ENCODE results near the gene TTC34.
"Not testable (repeated sequence)": the region's sequence is repeated elsewhere in the genome, so short reads cannot be mapped to it uniquely, and the experiment has no call there.

DNA sequence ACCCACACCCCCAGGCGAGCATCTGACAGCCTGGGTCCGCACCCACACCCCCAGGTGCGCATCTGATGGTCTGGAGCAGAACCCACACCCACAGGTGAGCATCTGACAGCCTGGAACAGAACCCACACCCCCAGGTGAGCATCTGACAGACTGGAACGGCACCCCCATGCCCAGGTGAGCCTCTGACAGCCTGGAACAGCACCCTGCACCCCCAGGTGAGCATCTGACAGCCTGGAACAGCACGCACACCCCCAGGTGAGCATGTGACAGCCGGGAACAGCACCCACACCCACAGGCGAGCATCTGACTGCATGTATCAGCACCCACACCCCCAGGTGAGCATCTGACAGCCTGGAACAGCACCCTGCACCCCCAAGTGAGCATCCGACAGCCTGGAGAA lies 115.8 kb downstream of the TTC34 start:
- TF ChIP-seq, protein P1, sequence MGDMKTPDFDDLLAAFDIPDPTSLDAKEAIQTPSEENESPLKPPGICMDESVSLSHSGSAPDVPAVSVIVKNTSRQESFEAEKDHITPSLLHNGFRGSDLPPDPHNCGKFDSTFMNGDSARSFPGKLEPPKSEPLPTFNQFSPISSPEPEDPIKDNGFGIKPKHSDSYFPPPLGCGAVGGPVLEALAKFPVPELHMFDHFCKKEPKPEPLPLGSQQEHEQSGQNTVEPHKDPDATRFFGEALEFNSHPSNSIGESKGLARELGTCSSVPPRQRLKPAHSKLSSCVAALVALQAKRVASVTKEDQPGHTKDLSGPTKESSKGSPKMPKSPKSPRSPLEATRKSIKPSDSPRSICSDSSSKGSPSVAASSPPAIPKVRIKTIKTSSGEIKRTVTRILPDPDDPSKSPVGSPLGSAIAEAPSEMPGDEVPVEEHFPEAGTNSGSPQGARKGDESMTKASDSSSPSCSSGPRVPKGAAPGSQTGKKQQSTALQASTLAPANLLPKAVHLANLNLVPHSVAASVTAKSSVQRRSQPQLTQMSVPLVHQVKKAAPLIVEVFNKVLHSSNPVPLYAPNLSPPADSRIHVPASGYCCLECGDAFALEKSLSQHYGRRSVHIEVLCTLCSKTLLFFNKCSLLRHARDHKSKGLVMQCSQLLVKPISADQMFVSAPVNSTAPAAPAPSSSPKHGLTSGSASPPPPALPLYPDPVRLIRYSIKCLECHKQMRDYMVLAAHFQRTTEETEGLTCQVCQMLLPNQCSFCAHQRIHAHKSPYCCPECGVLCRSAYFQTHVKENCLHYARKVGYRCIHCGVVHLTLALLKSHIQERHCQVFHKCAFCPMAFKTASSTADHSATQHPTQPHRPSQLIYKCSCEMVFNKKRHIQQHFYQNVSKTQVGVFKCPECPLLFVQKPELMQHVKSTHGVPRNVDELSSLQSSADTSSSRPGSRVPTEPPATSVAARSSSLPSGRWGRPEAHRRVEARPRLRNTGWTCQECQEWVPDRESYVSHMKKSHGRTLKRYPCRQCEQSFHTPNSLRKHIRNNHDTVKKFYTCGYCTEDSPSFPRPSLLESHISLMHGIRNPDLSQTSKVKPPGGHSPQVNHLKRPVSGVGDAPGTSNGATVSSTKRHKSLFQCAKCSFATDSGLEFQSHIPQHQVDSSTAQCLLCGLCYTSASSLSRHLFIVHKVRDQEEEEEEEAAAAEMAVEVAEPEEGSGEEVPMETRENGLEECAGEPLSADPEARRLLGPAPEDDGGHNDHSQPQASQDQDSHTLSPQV (IDR thresholded peaks at IDR 0.05) = not testable (repeated sequence)
- TF ChIP-seq, protein P2, sequence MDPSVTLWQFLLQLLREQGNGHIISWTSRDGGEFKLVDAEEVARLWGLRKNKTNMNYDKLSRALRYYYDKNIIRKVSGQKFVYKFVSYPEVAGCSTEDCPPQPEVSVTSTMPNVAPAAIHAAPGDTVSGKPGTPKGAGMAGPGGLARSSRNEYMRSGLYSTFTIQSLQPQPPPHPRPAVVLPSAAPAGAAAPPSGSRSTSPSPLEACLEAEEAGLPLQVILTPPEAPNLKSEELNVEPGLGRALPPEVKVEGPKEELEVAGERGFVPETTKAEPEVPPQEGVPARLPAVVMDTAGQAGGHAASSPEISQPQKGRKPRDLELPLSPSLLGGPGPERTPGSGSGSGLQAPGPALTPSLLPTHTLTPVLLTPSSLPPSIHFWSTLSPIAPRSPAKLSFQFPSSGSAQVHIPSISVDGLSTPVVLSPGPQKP (IDR thresholded peaks at IDR 0.05; ENCODE audit: low read depth, low read length) = not testable (repeated sequence)
- TF ChIP-seq MYC (IDR thresholded peaks at IDR 0.05; ENCODE audit: insufficient read depth, insufficient read length, insufficient replicate concordance, low read length, severe bottlenecking); POLR2A (IDR thresholded peaks at IDR 0.05; ENCODE audit: low read depth, low read length): not testable (repeated sequence)
- TF ChIP-seq, protein P3, sequence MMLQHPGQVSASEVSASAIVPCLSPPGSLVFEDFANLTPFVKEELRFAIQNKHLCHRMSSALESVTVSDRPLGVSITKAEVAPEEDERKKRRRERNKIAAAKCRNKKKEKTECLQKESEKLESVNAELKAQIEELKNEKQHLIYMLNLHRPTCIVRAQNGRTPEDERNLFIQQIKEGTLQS (IDR thresholded peaks at IDR 0.05; ENCODE audit: borderline replicate concordance, extremely low read depth, low read depth, low read length) = not testable (repeated sequence)

All from GM12878 (cell line).